ENCODE results near the gene LMTK3.

The LMTK3 gene

GRCh38 chr19:48469289-48469881, 42.2 kb downstream of the LMTK3 start, which contains the start of gene CYTH2:
TSS of gene CYTH2 (plus strand) at chr19:48469369. CDS start at chr19:48469508, 139 bp downstream.
- Histone ChIP-seq H3K4me1 (ENCODE audit: control insufficient read depth, low read length) (peaks cover 19% of the 10 kb centered on the region), H3F3A (ENCODE audit: control insufficient read depth, insufficient read depth) (0 out of 2 replicates have a peak, but pooled peaks cover 5% of the 10 kb centered on the region), H3K9me2 (replicated peaks; ENCODE audit: control insufficient read depth, low read length) (no peaks in the 10 kb centered on the region), H3K4me3 (ENCODE audit: low read length) (peak within 1 kb of the TSS; percentile 80), H3K79me2 (ENCODE audit: control insufficient read depth, low read length) (peaks cover 13% of the 10 kb centered on the region), H3K9me3 (ENCODE audit: control insufficient read depth, insufficient read depth, low read length) (no peaks in the 10 kb centered on the region), H3K27ac (ENCODE audit: low read depth, low read length) (peak within 1 kb of the TSS; percentile 82), H4K20me1 (ENCODE audit: control insufficient read depth, insufficient read depth, low read depth, low read length) (peaks cover 11% of the 10 kb centered on the region), H3K27me3 (ENCODE audit: control insufficient read depth, low read length) (no peaks in the 10 kb centered on the region), H3K4me2 (ENCODE audit: low read length) (peak within 1 kb of the TSS; percentile 88), H3K36me3 (ENCODE audit: control insufficient read depth, low read length) (peaks cover 42% of the 10 kb centered on the region)
- TF ChIP-seq EZH2phosphoT487 (IDR thresholded peaks at IDR 0.05; ENCODE audit: borderline replicate concordance, low read length) (no peak), CTCF (IDR thresholded peaks at IDR 0.05; ENCODE audit: low read depth, low read length, poor library complexity, severe bottlenecking) (no peak)

DNA sequence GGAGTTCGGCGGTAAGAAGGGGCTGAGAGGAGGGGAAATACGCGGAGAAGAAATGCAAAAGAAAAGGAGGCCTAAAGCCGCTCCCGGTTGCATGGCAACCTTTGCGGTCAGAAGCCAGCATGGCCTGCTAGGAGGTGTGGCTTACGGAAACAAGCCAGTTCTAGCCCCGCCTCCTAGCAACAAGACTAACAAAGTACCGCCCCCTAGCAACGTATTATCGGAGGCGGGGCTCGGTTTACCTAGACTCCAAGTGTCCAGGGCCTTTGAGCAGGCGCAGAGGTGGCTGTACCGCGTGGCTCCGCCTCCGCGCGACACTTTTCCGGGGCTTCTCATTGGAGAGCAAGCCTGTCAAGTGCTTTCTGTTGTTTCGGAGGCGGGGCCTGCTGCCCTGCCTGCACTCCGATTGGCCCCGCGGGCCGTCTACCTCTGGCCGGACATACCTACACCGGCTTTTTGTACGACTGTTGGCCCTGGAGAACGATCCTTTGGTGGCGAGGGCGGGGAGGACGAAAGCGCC, 42.8 kb downstream of the LMTK3 start:
- Histone ChIP-seq H3K79me2 (ENCODE audit: control insufficient read depth, low read length) (peaks cover 13% of the 10 kb centered on the region), H3K9me2 (replicated peaks; ENCODE audit: control insufficient read depth, low read length) (no peaks in the 10 kb centered on the region), H4K20me1 (ENCODE audit: control insufficient read depth, insufficient read depth, low read depth, low read length) (peaks cover 11% of the 10 kb centered on the region), H3K36me3 (ENCODE audit: control insufficient read depth, low read length) (peaks cover 37% of the 10 kb centered on the region), H3K4me1 (ENCODE audit: control insufficient read depth, low read length) (peaks cover 19% of the 10 kb centered on the region), H3K4me3 (ENCODE audit: low read length) (peak overlapping the region; percentile 80), H3K27me3 (ENCODE audit: control insufficient read depth, low read length) (no peaks in the 10 kb centered on the region), H3K27ac (ENCODE audit: low read depth, low read length) (peak overlapping the region; percentile 82), H3K4me2 (ENCODE audit: low read length) (peak overlapping the region; percentile 88), H3F3A (ENCODE audit: control insufficient read depth, insufficient read depth) (0 out of 2 replicates have a peak, but pooled peaks cover 5% of the 10 kb centered on the region), H3K9me3 (ENCODE audit: control insufficient read depth, insufficient read depth, low read length) (no peaks in the 10 kb centered on the region)
- no peak for TF ChIP-seq EZH2phosphoT487 (IDR thresholded peaks at IDR 0.05; ENCODE audit: borderline replicate concordance, low read length)
- TF ChIP-seq CTCF (IDR thresholded peaks at IDR 0.05; ENCODE audit: low read depth, low read length, poor library complexity, severe bottlenecking), result no peak

- Histone ChIP-seq H3K27me3 (ENCODE audit: control insufficient read depth, low read length) (no peaks in the 10 kb centered on the region), H4K20me1 (ENCODE audit: control insufficient read depth, insufficient read depth, low read depth, low read length) (peaks cover 11% of the 10 kb centered on the region), H3K79me2 (ENCODE audit: control insufficient read depth, low read length) (peaks cover 13% of the 10 kb centered on the region), H3K27ac (ENCODE audit: low read depth, low read length) (no peak overlapping the region), H3K4me2 (ENCODE audit: low read length) (no peak overlapping the region), H3K36me3 (ENCODE audit: control insufficient read depth, low read length) (peaks cover 27% of the 10 kb centered on the region), H3K9me3 (ENCODE audit: control insufficient read depth, insufficient read depth, low read length) (no peaks in the 10 kb centered on the region), H3K4me1 (ENCODE audit: control insufficient read depth, low read length) (peaks cover 19% of the 10 kb centered on the region), H3F3A (ENCODE audit: control insufficient read depth, insufficient read depth) (0 out of 2 replicates have a peak, but pooled peaks cover 5% of the 10 kb centered on the region), H3K9me2 (replicated peaks; ENCODE audit: control insufficient read depth, low read length) (no peaks in the 10 kb centered on the region), H3K4me3 (ENCODE audit: low read length) (no peak overlapping the region)
- no peak for TF ChIP-seq CTCF (IDR thresholded peaks at IDR 0.05; ENCODE audit: low read depth, low read length, poor library complexity, severe bottlenecking)
- TF ChIP-seq EZH2phosphoT487 (IDR thresholded peaks at IDR 0.05; ENCODE audit: borderline replicate concordance, low read length), result no peak
These were observed 44.9 kb downstream of the LMTK3 start for GRCh38 chr19:48466561-48467325.
